Measurements from ENCODE around the gene SCT.

Gene SCT

DNA sequence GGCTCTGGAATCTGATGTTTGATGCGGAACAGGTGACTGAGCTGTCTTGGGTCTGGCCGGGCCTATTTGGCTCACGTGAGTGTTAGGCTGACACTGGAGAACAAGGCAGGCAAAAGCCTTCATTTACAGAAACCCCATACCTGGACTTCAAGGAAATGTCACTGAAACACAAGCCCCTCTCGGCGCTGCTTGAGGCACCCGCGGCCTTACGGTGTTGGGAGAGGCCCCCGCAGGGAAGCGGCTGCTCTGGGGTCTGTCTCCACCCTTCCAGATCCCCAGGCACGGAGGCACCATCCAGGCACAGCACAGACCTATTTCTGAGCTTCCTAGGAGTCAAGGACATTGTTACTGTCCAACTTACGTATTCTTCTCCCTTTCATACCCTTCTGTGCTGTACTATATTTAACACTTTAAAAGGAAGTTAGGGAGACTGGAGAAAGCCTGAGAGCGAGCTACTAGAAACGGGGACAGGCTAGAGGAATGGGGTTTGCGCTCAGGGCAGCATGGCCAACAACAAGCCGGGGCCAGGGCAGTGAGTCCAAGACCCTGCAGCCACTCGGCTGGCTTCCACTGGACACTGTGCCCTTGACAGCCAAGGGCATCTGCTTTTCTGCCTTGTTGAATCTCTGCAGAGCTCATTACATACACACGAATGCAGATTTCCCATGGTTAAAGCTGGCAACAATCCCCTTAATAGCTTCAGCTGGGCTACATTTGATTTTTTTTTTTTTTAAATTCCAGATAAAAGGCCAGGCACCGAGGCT, 33.9 kb upstream of the SCT start:
- no peak overlapping the region for H3K4me3 ChIP-seq (ENCODE audit: low read depth, low read length)
- TF ChIP-seq, protein P1, sequence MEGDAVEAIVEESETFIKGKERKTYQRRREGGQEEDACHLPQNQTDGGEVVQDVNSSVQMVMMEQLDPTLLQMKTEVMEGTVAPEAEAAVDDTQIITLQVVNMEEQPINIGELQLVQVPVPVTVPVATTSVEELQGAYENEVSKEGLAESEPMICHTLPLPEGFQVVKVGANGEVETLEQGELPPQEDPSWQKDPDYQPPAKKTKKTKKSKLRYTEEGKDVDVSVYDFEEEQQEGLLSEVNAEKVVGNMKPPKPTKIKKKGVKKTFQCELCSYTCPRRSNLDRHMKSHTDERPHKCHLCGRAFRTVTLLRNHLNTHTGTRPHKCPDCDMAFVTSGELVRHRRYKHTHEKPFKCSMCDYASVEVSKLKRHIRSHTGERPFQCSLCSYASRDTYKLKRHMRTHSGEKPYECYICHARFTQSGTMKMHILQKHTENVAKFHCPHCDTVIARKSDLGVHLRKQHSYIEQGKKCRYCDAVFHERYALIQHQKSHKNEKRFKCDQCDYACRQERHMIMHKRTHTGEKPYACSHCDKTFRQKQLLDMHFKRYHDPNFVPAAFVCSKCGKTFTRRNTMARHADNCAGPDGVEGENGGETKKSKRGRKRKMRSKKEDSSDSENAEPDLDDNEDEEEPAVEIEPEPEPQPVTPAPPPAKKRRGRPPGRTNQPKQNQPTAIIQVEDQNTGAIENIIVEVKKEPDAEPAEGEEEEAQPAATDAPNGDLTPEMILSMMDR (IDR thresholded peaks at IDR 0.05; ENCODE audit: control insufficient read depth, extremely low read depth, insufficient read depth) = no peak
- no peak for DNase-seq (ENCODE audit: low read depth)

DNA sequence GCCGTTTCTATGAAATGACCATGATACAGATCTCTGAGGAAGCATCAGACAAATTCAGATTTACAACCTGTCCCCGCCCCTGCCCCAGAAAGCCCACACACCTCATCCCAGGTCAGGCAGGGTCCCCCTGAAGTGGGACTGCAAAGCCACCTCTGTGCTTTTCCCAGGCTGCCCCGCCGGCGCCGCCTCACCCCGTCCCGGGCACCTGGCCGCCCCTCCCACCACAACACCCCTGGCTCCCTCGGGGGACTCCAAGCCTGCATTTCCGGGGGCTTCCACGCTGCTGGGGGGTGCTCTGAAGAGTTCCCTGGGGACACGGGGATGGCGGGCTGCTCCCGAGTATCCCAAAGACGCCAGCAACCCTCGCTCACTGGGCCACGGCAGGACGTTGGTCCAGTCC, 33.3 kb upstream of the SCT start:
- no peak for DNase-seq (ENCODE audit: low read depth)
- TF ChIP-seq, protein P1 (IDR thresholded peaks at IDR 0.05; ENCODE audit: control insufficient read depth, extremely low read depth, insufficient read depth) = no peak
- H3K4me3 ChIP-seq (ENCODE audit: low read depth, low read length) = no peak overlapping the region

DNA sequence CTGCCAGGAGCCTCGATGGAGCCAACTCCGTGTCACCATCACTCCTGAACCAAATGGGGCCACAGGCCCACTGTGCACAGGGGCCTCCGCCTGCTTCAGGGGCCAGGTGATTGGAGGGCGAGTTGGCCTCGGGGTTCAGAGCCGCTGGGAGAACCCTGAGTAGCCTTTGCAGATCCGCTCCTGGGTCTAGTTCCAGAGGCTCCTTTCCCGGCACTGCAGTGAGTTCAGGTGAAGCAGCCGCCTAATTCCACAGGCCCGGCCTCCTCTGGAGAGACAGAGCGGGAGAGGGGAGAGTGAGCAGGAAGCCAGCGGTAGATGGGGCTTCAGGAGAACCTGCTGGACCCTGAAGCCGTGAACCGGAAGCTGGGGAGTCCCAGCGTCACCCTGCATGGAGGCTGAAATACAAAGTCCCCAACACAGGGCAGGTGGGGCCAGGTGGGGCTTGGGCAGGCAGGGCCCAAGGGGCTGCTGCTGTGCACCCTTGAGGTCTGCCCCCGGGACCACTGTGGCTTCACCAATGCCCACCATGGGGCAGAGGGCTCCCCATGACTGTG, 32.6 kb upstream of the SCT start:
- DNase-seq (ENCODE audit: low read depth) = no peak
- TF ChIP-seq, protein P1 (IDR thresholded peaks at IDR 0.05; ENCODE audit: control insufficient read depth, extremely low read depth, insufficient read depth) = no peak

DNA sequence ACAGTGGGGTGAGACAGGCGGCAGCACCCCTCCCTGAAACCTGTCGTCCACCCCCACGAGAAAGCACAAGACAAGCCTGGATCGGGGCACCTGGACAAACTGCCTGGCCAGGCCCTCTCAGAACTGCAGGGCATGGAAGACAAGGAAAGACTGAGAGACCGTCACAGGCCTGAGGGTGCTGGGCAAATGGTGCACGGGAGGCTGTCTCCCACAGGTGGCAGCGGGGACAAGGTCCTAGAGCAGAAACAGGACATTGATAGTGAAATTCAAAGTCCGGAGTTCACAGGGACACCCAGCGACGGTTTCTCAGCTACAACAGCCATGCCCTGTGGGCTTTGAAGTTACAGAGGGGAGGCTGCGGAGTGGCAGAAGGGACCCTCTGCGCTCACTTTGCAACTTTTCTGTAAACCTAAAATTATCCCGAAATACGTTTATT, 30.7 kb upstream of the SCT start:
- TF ChIP-seq, protein P1 (IDR thresholded peaks at IDR 0.05; ENCODE audit: control insufficient read depth, extremely low read depth, insufficient read depth) = no peak
- DNase-seq (ENCODE audit: low read depth) = no peak
- no peak overlapping the region for H3K4me3 ChIP-seq (ENCODE audit: low read depth, low read length)

More for the DNA sequence above, 32.6 kb upstream of the SCT start:
- H3K4me3 ChIP-seq (ENCODE audit: low read depth, low read length) = no peak overlapping the region

DNA sequence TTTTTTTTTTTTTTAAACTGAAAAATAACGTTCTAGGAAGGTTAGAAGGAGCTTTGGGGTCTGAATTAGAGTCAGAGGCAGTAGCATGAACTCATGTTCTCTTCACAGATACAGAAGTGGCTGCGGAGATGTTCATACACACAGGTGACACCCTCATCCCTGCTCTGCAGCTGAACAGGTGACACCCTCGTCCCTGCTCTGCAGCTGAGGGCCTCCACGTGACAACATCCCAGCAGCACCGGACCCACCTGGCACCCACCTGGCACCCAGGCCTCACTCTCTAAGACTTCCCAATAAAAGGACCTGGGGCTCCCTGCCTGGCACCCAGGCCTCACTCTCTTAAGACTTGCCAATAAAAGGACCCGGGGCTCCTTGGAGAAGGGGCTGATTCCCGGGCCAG, 29.9 kb upstream of the SCT start:
- TF ChIP-seq, protein P1 (IDR thresholded peaks at IDR 0.05; ENCODE audit: control insufficient read depth, extremely low read depth, insufficient read depth) = no peak
- DNase-seq (ENCODE audit: low read depth) = no peak
- H3K4me3 ChIP-seq (ENCODE audit: low read depth, low read length) = no peak overlapping the region

DNA sequence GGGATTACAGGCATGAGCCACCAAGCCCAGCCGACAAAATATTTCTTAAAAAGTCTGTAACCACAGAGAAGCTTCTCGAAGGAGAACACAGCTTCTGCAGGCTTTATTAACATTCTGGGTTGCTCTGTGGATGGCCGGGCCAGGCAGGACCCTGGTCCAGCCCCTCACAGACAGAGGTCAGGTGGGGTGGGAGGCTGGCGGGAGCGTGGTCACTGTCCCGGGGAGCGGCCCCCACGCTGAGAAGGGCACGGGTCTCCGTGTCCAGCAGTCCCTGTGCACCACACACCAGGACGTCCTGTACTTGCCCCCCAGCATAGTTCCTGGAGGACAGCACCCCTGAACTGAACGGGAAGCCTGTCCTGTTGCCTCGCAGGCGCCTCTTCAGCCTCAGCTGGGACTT, 29.4 kb upstream of the SCT start:
- H3K4me3 ChIP-seq (ENCODE audit: low read depth, low read length) = no peak overlapping the region
- TF ChIP-seq, protein P1 (IDR thresholded peaks at IDR 0.05; ENCODE audit: control insufficient read depth, extremely low read depth, insufficient read depth) = no peak
- DNase-seq (ENCODE audit: low read depth) = no peak

All from LNCaP clone FGC (cell line).